ENCODE results near the gene TNNI3. TPM values are rescaled to one million over a fixed set of nuclear protein-coding genes. Genes with fewer than 3 reads are reported as not detected.

TNNI3 gene
- total and polyA plus RNA-seq, 9 of the 15 experiments (the other 6 are each of a cell fraction or from before 2014, with no cell fraction given): 4.7 to 158 (median 42.0) TPM

DNA sequence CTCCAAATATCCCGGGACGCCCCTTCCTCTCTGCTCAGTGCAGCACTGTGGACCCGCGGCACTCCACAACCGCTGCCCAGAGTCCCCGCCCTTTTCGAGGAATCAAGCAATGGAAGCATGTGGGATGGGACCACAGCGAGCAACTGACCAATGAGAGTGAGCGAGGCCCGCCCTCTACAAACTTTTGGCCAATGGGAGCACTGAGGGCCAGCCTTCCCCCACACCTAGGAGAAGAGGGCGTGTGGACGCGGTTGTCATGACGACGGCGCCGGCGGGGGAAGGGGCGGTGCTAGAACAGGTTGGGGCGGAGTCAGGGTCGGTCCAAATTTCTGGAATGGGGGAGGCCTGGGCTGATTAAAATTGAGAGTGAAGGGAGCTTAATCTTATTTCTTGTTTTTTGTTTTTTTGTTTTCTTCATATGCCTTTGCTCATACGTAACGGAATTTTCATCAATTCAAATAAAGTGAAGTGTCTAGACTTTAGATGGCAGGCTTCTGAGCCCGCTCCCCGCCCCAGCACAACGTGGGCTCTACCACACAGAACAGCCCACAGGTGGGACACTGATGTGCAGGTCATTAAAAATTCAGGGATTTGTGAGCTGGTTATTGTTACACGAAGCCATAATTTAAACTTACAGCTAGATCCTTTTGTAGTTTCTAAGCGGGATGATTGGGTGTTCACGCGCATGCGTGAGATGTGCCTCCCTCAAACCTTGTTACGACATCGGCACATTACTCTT, 9.2 kb upstream of the TNNI3 start, which contains the start of gene DNAAF3 (continued):
- no peak for TF ChIP-seq ZNF655 (CRISPR knock-in tag; IDR thresholded peaks at IDR 0.05)
- TF ChIP-seq PURB (CRISPR knock-in tag; IDR thresholded peaks at IDR 0.05; ENCODE audit: low read depth): no peak
- TF ChIP-seq RBM15 (IDR thresholded peaks at IDR 0.05; ENCODE audit: insufficient read depth, low read length): no peak
- TF ChIP-seq ZNF75A (CRISPR knock-in tag; IDR thresholded peaks at IDR 0.05): peak; percentile 61; the same call in 1 of the 2 replicates
- no peak for TF ChIP-seq NCOA4 (IDR thresholded peaks at IDR 0.05; ENCODE audit: partially characterized antibody)
- no peak for TF ChIP-seq CAMTA2 (CRISPR knock-in tag; conservative IDR thresholded peaks at IDR 0.05)
- TF ChIP-seq ZBTB43 (CRISPR knock-in tag; IDR thresholded peaks at IDR 0.05): no peak
- TF ChIP-seq GABPA (tag; conservative IDR thresholded peaks at IDR 0.05; ENCODE audit: low read depth): no peak
- TF ChIP-seq, protein P1, sequence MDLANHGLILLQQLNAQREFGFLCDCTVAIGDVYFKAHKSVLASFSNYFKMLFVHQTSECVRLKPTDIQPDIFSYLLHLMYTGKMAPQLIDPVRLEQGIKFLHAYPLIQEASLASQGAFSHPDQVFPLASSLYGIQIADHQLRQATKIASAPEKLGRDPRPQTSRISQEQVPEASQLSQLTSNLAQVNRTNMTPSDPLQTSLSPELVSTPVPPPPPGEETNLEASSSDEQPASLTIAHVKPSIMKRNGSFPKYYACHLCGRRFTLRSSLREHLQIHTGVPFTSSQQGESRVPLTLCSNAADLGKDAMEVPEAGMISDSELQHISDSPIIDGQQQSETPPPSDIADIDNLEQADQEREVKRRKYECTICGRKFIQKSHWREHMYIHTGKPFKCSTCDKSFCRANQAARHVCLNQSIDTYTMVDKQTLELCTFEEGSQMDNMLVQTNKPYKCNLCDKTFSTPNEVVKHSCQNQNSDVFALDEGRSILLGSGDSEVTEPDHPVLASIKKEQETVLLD (IDR thresholded peaks at IDR 0.05): peak; percentile 84; the same call in 1 of the 2 replicates
- TF ChIP-seq, protein P2, sequence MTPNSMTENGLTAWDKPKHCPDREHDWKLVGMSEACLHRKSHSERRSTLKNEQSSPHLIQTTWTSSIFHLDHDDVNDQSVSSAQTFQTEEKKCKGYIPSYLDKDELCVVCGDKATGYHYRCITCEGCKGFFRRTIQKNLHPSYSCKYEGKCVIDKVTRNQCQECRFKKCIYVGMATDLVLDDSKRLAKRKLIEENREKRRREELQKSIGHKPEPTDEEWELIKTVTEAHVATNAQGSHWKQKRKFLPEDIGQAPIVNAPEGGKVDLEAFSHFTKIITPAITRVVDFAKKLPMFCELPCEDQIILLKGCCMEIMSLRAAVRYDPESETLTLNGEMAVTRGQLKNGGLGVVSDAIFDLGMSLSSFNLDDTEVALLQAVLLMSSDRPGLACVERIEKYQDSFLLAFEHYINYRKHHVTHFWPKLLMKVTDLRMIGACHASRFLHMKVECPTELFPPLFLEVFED (CRISPR knock-in tag; conservative IDR thresholded peaks at IDR 0.05): 0 out of 2 replicates have a peak, but pooled peaks have one; percentile 68
- TF ChIP-seq XRCC5 (IDR thresholded peaks at IDR 0.05; ENCODE audit: low read depth, low read length): peak; percentile 59; the same call in 1 of the 2 replicates
- no peak for TF ChIP-seq MAFK (IDR thresholded peaks at IDR 0.05; ENCODE audit: low read length)
- no peak for TF ChIP-seq ZNF143 (CRISPR knock-in tag; IDR thresholded peaks at IDR 0.05)
- peak in 1 of 2 experiments; percentile 98; a peak in 2 of 4 replicates for TF ChIP-seq BCLAF1 (IDR thresholded peaks at IDR 0.05; ENCODE audit: borderline replicate concordance in 1 of 2, control insufficient read depth in 1 of 2, low read depth in 2 of 2, low read length in 1 of 2)
- no peak for TF ChIP-seq ZNF121 (CRISPR knock-in tag; conservative IDR thresholded peaks at IDR 0.05)
- no peak for TF ChIP-seq CBX8 (IDR thresholded peaks at IDR 0.05; ENCODE audit: borderline replicate concordance, extremely low read depth, low read depth, low read length, poor library complexity, severe bottlenecking)
